ENCODE results near the gene REC8. TPM values are rescaled to one million over a fixed set of nuclear protein-coding genes. Genes with fewer than 3 reads are reported as not detected.

Gene REC8
- total and polyA plus RNA-seq, 5 donors from 2014 or later = 9.7 to 145 (median 13.7) TPM

- no peaks in the 10 kb centered on the region for H3K9me3 ChIP-seq (ENCODE audit: control insufficient read depth in 2 of 2, low read length in 2 of 2)
- Mint-ChIP-seq H3K4me3 (no peak overlapping the region), H3K4me1 (peaks cover 0 to 21% (median 10%) of the 10 kb centered on the region in 4 donors), H3K27ac (peak overlapping the region in 2 of 3 donors; percentile 48 to 51), H3K9me3 (no peaks in the 10 kb centered on the region), H3K27me3 (no peaks in the 10 kb centered on the region), H3K36me3 (peaks cover 21% of the 10 kb centered on the region)
- H3K27ac ChIP-seq (ENCODE audit: insufficient read depth, low read length, poor library complexity, severe bottlenecking) = no peak overlapping the region
- H3K27me3 ChIP-seq (ENCODE audit: control insufficient read depth, insufficient read depth, low read length) = no peaks in the 10 kb centered on the region
- no peaks in the 10 kb centered on the region for H3K4me1 ChIP-seq (ENCODE audit: control insufficient read depth, insufficient read depth, low read length, poor library complexity, severe bottlenecking)
- ATAC-seq (ENCODE audit: low read depth in 2 of 2) (no peak), DNase-seq (no peak)
- H3K4me3 ChIP-seq (ENCODE audit: low read depth, low read length) = no peak overlapping the region
- peaks cover 40% of the 10 kb centered on the region for H3K36me3 ChIP-seq (ENCODE audit: control insufficient read depth, insufficient read depth, low read length)
These were observed 6.0 kb downstream of the REC8 start for GRCh38 chr14:24177891-24178290.

- H3K27ac ChIP-seq (ENCODE audit: insufficient read depth, low read length, poor library complexity, severe bottlenecking) = no peak overlapping the region
- DNase-seq (no peak), ATAC-seq (ENCODE audit: low read depth in 2 of 2) (no peak)
- no peaks in the 10 kb centered on the region for H3K4me1 ChIP-seq (ENCODE audit: control insufficient read depth, insufficient read depth, low read length, poor library complexity, severe bottlenecking)
- Mint-ChIP-seq H3K4me3 (no peak overlapping the region), H3K27me3 (no peaks in the 10 kb centered on the region), H3K9me3 (no peaks in the 10 kb centered on the region), H3K36me3 (peaks cover 21% of the 10 kb centered on the region), H3K4me1 (peaks cover 0 to 14% (median 8%) of the 10 kb centered on the region in 4 donors), H3K27ac (no peak overlapping the region)
- no peaks in the 10 kb centered on the region for H3K27me3 ChIP-seq (ENCODE audit: control insufficient read depth, insufficient read depth, low read length)
- H3K9me3 ChIP-seq (ENCODE audit: control insufficient read depth in 2 of 2, low read length in 2 of 2) = no peaks in the 10 kb centered on the region
- H3K4me3 ChIP-seq (ENCODE audit: low read depth, low read length) = no peak overlapping the region
- peaks cover 44% of the 10 kb centered on the region for H3K36me3 ChIP-seq (ENCODE audit: control insufficient read depth, insufficient read depth, low read length)
These were observed 6.7 kb downstream of the REC8 start for GRCh38 chr14:24178399-24179178.

GRCh38 chr14:24179294-24179960 is 7.5 kb downstream of the REC8 start:
- no peaks in the 10 kb centered on the region for H3K4me1 ChIP-seq (ENCODE audit: control insufficient read depth, insufficient read depth, low read length, poor library complexity, severe bottlenecking)
- no peak overlapping the region for H3K27ac ChIP-seq (ENCODE audit: insufficient read depth, low read length, poor library complexity, severe bottlenecking)
- no peak for DNase-seq
- Mint-ChIP-seq H3K9me3 (no peaks in the 10 kb centered on the region), H3K4me1 (peaks cover 0 to 11% (median 7%) of the 10 kb centered on the region in 4 donors), H3K36me3 (peaks cover 21% of the 10 kb centered on the region), H3K27me3 (no peaks in the 10 kb centered on the region), H3K27ac (peak overlapping the region in 2 of 3 donors; percentile 51 to 66), H3K4me3 (peak overlapping the region in 1 of 4 donors; percentile 19)
- H3K4me3 ChIP-seq (ENCODE audit: low read depth, low read length) = no peak overlapping the region
- no peaks in the 10 kb centered on the region for H3K27me3 ChIP-seq (ENCODE audit: control insufficient read depth, insufficient read depth, low read length)
- no peaks in the 10 kb centered on the region for H3K9me3 ChIP-seq (ENCODE audit: control insufficient read depth in 2 of 2, low read length in 2 of 2)
- H3K36me3 ChIP-seq (ENCODE audit: control insufficient read depth, insufficient read depth, low read length) = peaks cover 49% of the 10 kb centered on the region
- ATAC-seq (ENCODE audit: low read depth in 2 of 2) = no peak

GRCh38 chr14:24179961-24180796 is 8.3 kb downstream of the REC8 start:
- Histone ChIP-seq H3K4me3 (ENCODE audit: low read depth, low read length) (no peak overlapping the region), H3K27me3 (ENCODE audit: control insufficient read depth, insufficient read depth, low read length) (no peaks in the 10 kb centered on the region), H3K4me1 (ENCODE audit: control insufficient read depth, insufficient read depth, low read length, poor library complexity, severe bottlenecking) (no peaks in the 10 kb centered on the region), H3K36me3 (ENCODE audit: control insufficient read depth, insufficient read depth, low read length) (peaks cover 55% of the 10 kb centered on the region), H3K27ac (ENCODE audit: insufficient read depth, low read length, poor library complexity, severe bottlenecking) (no peak overlapping the region), H3K9me3 (ENCODE audit: control insufficient read depth in 2 of 2, low read length in 2 of 2) (no peaks in the 10 kb centered on the region)
- H3K4me3 Mint-ChIP-seq = peak overlapping the region in 1 of 4 donors; percentile 54
- no peaks in the 10 kb centered on the region for H3K27me3 Mint-ChIP-seq
- no peaks in the 10 kb centered on the region for H3K9me3 Mint-ChIP-seq
- H3K4me1 Mint-ChIP-seq = peaks cover 0 to 7% (median 3%) of the 10 kb centered on the region in 4 donors
- ATAC-seq (ENCODE audit: low read depth in 2 of 2) (no peak), DNase-seq (no peak)
- peak overlapping the region in 2 of 3 donors; percentile 43 to 51 for H3K27ac Mint-ChIP-seq
- peaks cover 15% of the 10 kb centered on the region for H3K36me3 Mint-ChIP-seq

GRCh38 chr14:24181371-24182077 is 9.6 kb downstream of the REC8 start:
- Histone ChIP-seq H3K27ac (ENCODE audit: insufficient read depth, low read length, poor library complexity, severe bottlenecking) (no peak overlapping the region), H3K9me3 (ENCODE audit: control insufficient read depth in 2 of 2, low read length in 2 of 2) (no peaks in the 10 kb centered on the region), H3K4me1 (ENCODE audit: control insufficient read depth, insufficient read depth, low read length, poor library complexity, severe bottlenecking) (no peaks in the 10 kb centered on the region), H3K4me3 (ENCODE audit: low read depth, low read length) (no peak overlapping the region), H3K27me3 (ENCODE audit: control insufficient read depth, insufficient read depth, low read length) (no peaks in the 10 kb centered on the region), H3K36me3 (ENCODE audit: control insufficient read depth, insufficient read depth, low read length) (peaks cover 61% of the 10 kb centered on the region)
- Mint-ChIP-seq H3K27me3 (no peaks in the 10 kb centered on the region), H3K4me3 (peak overlapping the region in 1 of 4 donors; percentile 23), H3K4me1 (peaks cover 0 to 7% (median 3%) of the 10 kb centered on the region in 4 donors), H3K9me3 (no peaks in the 10 kb centered on the region), H3K36me3 (peaks cover 13% of the 10 kb centered on the region), H3K27ac (no peak overlapping the region)
- ATAC-seq (ENCODE audit: low read depth in 2 of 2) = no peak
- no peak for DNase-seq

- Mint-ChIP-seq H3K4me1 (peaks cover 0 to 13% (median 4%) of the 10 kb centered on the region in 4 donors), H3K36me3 (peaks cover 13% of the 10 kb centered on the region), H3K9me3 (no peaks in the 10 kb centered on the region), H3K27me3 (no peaks in the 10 kb centered on the region), H3K4me3 (peak overlapping the region in 1 of 4 donors; percentile 58), H3K27ac (no peak overlapping the region)
- ATAC-seq (ENCODE audit: low read depth in 2 of 2) = no peak
- Histone ChIP-seq H3K27ac (ENCODE audit: insufficient read depth, low read length, poor library complexity, severe bottlenecking) (no peak overlapping the region), H3K27me3 (ENCODE audit: control insufficient read depth, insufficient read depth, low read length) (no peaks in the 10 kb centered on the region), H3K4me3 (ENCODE audit: low read depth, low read length) (no peak overlapping the region), H3K4me1 (ENCODE audit: control insufficient read depth, insufficient read depth, low read length, poor library complexity, severe bottlenecking) (peaks cover 3% of the 10 kb centered on the region), H3K36me3 (ENCODE audit: control insufficient read depth, insufficient read depth, low read length) (peaks cover 59% of the 10 kb centered on the region), H3K9me3 (ENCODE audit: control insufficient read depth in 2 of 2, low read length in 2 of 2) (no peaks in the 10 kb centered on the region)
- DNase-seq = no peak
These were observed 10.4 kb downstream of the REC8 start for GRCh38 chr14:24182110-24182882.

All from CD4-positive, CD25-positive, alpha-beta regulatory T cell (primary cell).